ENCODE measurements around the gene CYP27C1. TPM values are rescaled to one million over a fixed set of nuclear protein-coding genes. Genes with fewer than 3 reads are reported as not detected.
"Not testable (repeated sequence)": the region's sequence is repeated elsewhere in the genome, so short reads cannot be mapped to it uniquely, and the experiment has no call there.

CYP27C1 gene
- total RNA-seq, 1 experiment from 2014 or later = 0.75 TPM

DNA sequence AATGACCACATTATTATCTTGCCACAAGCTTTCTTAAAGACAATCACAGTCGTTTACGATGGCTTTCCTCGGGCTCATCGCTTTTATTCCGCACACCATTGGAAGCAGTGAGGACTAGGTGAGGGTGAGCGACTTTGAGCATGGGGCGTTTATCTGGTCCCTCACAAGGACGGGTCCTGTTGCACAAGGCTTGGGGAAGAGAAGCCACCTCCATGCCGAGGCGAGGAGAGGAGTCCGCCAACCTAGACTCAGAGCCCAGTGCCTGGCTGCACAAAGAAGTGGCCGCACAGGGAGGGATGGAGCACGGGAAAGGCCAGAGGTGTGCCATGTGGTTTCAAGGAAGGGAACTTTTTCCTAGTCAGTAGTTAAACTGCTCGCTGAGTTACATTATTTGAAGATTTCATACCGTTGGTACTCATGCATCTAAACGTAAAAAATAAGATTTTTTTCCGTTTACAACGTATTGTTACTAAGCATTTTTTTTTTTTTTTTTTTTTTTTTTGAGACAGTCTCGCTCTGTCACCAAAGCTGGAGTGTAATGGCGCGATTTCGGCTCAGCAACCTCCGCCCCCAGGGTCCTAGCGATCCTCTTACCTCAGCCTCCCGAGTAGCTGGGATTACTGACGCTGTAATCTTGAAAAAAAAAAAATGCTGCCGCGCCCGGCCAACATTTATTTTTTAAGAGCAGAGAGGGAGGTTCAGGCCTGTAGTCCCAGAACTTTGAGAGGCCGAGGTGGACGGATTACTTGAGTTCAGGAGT is 849 bp upstream of the CYP27C1 start:
- no peak for DNase-seq (ENCODE audit: low spot score)

DNA sequence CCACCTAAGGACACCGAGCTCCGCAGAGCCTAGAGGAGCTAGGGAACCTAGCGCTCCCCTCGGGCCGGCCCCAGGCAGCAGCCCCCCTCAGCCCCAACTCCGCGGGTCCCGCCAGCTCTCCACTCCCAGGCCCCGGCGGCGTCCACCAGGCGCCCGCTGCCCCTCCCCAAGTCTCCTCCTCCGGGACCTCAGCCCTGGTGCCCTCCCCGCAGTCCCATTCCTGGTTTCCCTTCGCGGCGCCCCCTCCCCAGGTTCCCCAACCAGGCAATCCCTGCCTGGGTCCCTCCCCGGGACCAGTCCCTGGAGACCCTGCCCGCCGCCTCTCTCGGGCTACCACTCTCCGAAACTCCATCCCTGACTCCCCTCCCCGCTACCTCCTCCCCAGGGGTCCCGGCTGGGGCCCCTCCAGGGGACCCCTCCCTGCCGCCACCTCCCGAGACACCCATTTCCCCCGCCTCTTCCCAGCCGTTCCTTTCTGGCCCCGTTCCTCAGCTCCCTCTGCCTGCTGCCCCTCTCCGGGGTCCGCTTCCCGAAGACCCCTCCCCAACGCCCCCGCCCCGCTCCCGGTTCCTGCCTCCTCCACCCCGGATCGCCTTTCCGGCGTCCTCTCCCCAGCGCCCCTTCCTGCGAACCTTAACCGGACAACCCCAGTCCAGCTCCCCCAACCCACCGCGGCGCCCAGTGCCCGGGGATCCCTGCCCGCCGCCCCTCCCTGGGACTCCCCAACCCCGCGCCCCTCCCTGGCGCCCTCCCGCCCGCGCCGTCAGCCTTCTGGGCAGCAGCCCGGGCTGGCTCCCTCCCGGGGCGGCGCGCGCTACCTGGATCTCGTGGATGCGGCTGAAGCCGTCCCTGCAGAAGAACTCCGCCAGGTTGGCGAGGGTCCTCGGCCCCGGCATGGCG is 678 bp downstream of the CYP27C1 start:
- DNase-seq (ENCODE audit: low spot score) = no peak

DNA sequence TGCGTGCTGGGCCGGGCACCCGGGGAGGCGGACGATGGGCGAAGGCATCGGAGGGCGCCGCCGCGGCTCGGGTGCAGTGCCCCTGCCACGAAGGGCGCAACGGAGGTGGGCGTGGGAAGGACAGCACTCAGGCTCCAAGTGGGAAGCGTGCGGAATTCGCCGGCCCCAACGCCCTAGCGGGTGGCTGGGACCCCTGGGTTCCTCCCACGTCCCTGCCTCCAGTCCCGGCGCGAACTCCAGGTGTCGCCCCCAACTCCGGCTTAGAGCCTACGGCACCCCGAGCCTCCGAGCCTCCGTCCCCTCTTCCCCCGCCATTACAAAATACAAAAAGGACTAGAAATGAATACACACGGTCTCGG is 1.3 kb downstream of the CYP27C1 start:
- DNase-seq (ENCODE audit: low spot score) = no peak

DNA sequence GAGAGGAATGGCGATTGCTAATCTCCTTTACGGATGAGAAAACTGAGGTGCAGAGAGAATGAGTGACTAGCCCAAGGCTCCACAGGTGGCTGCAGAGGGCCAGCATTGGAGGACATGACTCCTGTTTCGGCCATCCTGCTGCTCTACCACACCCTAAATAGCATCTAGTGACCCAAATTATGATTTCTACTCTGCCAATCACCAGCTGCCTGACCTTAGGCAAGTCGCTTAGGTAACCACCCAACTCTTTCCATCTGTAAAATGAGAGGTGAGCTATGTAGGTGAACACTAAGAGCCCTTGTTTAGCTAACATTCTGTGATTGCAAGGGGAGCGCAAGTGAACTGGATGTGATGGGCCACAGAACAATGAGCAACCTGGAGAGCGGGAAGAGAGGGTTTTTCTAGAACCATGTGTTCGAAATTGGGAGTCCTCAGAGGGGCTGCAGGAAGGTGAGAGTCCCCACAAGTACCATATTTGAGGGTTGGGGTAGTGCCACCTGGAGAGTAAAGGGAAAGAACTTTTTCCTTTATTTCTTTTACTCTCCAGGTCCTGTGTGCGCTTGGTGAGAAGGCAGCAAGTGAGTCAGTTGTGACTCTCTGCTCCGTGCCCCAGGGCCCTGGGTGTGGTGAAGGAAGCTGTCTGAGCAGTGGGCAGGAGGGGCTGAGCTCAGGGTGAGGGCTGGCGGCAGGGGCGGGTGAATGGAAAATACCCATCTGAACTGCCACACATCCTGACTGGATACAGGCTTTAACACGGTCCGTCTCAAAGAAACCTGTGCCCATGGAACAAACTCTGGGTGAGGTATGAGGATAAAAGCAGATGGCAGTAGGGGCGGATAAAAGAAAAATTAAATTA is 2.4 kb downstream of the CYP27C1 start:
- DNase-seq (ENCODE audit: low spot score) = peak; percentile 81

DNA sequence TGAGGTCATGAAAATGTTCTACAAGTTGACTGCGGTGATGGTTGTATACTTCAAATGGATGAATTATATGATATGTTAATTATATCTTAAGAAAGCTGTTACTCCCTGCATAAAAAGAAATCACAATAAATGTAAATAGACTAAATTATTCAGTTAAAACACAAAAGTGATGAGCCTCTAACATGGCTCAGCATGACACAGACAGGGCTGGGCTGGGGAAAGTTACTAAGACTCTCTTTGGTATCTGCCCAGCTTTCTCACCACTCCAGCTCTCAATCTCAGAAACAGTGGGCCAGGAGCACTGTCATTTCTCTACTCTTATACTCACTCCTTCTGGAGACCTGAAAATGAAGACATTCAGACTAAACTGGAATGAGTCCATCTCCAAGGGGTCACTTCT is 3.5 kb downstream of the CYP27C1 start:
- no peak for DNase-seq (ENCODE audit: low spot score)

DNA sequence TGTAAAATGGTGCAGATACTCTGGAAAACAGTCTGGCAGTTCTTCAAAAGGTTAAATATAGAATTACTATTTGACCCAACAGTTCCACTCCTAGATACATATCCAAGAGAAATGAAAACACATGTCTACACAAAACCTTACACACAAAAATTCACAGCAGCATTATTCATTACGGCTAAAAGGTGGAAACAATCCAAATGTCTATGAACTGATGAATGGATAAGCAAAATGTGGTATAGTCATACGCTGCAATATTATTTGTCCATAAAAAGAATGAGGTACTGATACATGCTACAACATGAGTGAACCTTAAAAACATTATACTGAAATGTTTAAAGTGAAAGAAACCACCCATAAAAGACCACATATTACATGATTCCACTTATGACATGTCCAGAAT is 4.0 kb downstream of the CYP27C1 start:
- DNase-seq (ENCODE audit: low spot score) = no peak

DNA sequence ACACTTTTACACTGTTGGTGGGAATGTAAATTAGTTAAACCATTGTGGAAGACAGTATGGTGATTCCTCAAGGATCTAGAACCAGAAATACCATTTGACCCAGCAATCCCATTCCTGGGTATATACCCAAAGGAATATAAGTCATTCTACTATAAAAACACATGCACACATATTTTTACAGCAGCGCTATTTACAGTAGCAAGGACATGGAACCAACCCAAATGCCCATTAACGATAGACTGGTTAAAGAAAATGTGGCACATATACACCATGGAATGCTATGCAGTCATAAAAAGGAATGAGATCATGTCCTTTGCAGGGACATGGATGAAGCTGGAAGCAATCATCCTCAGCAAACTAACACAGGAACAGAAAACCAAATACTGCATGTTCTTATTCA is 5.9 kb downstream of the CYP27C1 start:
- not testable (repeated sequence) for DNase-seq (ENCODE audit: low spot score)

DNA sequence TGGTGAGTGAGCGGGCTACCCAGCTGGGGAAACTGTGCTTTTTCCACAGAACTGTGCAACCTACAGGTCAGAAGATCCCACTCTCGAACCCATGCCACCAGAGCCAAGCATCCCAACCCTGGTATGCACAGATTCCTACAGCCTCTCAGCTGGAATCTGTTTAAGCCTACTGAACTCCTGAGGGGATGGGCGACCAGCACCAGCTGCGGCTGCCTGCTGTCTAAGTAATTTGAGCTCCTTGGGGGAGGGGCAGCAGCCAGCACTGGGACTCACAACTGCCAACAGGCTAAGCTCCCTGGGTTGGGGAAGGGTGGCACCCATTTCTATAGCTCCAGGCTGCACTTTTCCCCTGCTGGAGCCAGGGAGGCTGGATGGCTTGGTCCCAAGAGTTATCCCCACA is 11.8 kb downstream of the CYP27C1 start:
- peak; percentile 96 for DNase-seq (ENCODE audit: low spot score)

DNA sequence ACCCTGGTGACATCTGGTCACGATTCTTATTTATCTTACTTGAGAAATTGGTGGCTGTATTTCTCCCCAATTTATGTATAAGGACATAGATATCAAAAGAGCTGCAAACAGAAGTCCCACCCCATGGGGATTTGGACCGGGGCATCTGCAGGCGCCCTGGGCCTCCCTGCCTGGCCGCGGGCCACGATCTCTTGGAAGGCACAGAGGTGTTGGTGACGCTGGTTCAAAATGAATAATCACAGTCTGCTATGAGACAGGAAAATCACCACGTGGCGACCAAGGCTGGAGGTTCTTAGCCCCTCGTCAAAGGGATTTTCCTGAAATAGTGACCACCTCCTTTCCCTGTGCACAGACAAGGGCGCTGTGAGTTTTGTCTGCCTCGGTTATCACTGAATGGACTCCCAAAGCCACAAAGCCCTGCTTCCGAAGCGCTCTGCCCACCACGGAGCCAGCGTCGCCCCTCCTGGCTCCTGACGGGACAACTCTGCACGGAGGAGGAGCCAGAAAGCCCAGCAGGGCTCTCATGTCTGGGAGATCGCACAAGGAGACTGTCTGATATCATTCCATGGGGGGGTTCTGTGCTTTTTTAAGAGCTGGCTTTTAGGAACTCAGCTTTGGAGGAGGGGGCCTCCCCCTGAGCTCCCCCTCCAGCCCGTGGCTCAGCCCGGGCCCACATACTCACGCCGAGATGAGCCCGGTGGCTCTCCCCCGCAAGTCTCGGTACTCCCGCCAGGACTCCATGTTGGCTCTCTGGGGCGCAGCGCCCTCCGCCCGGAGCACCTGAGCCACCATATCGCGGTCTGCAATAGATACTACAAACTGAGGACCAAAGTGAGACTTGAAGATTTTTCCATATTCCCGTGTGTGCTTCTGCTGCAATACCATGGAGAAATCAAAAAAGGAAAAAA is 14.6 kb downstream of the CYP27C1 start:
- no peak for DNase-seq (ENCODE audit: low spot score)

DNA sequence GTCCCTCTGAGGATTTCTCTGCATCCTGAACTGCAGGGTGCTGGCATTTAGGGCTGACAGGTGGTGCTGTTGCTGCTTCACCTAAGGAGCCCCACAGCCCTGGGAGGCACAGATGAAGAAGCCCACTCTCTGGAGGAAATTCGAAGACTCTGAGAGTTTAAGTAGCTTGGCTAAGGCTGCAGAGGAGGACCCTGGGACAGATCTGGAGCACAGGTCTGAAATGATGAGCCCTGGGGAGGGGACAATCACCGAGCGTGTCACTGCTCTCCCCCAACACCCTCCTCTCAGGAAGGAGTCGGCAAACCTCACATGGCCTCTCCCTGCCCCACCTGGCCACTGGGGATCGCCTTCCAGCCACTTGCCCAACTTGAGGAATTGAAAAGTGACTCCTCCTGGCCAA is 18.6 kb downstream of the CYP27C1 start:
- DNase-seq (ENCODE audit: low spot score) = no peak

DNA sequence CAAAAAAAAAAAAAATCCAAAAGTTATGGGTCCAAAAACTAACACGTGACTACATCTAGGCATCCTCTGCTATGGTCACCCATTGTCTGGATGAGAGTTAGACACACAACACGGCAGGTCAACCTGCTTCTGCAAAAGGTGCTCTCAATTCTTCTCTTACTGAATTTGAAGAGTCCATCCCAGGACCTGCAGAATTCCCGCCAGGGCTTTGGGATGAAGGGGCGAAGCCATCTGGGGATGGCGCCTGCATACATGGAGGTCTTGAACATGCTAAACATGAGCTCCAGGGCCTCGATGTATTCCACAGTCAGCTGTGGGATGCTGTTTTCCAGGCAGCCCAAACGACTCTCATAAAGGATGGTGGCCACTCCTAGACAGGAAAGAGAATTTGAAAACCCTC is 19.1 kb downstream of the CYP27C1 start:
- no peak for DNase-seq (ENCODE audit: low spot score)

DNA sequence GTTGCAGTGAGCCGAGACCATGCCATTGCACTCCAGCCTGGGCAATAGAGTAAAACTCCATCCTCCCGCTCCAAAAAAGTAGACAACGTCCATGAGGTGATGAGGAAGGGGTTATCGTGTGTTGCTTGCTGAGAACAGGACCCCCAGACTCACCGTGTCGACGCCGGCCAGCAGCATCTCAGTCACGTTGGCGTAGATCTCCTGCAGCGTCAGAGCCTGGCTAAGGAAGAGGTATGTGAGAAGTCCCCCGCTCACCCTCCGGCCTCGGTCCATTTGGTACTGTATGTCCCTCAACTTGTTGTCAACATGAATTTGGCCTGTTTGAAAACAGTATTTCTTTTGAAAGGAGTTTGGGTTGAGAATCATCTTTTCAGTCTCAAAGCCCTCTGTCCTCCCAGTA is 20.9 kb downstream of the CYP27C1 start:
- no peak for DNase-seq (ENCODE audit: low spot score)

DNA sequence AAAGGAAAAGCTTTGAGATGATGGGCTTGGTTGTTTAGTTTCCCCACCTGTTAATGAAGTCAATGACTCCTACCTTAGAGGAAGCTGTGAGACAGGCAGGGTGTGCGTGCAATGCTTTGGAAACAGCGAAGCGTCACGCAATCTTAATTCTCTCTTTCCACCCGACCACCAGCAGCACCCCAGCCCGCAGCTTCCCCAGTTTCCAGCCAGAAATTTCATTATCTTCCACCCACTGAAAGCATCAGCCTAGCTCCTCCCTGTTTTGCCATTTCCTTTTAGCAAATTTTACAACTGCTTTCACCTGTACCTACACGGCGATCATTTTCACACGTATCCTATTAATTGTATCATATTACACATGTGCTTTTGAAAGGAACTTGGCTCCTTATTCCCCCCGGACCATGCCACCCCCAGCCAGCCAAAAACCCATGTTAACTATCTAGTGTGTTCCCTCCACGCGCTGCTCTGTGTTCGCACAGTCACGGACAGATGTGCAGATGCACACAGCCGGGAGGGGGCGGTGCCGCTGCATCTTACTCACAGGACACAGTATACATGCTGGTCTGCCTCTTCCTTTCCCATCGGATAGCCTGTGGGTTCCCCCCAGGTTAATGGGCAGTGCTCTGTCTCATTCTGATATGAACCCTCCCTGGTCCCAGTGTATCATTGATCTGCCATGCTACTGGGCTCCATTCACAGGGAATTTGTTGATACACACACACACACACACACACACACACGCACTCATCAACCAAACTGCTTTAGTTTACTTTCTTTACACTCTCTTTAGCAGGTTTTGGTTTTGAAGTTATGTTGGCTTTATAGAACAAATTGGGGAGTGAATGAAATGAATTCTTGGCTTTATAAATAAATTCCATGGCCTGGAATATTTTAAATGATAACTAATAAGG is 22.4 kb downstream of the CYP27C1 start:
- DNase-seq (ENCODE audit: low spot score) = peak; percentile 71

DNA sequence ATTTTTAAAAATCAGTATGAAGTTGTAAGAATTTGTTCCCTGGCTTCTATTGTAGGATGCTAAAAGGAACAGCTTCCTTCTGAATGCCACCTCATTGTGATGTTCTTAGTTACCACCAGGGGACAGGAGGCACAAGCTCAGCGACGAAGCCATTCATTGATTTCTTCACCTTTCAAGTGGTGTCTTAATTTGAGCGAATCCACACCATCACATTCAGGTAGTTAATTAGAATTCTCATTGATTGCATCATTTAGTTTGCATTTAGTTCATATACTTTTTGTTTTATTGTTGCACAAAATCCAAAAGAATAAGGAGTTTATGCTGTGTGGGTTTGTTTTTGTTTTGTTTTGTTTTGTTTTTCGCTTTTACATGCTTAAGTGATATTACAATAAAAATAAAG is 23.1 kb downstream of the CYP27C1 start:
- DNase-seq (ENCODE audit: low spot score) = no peak

DNA sequence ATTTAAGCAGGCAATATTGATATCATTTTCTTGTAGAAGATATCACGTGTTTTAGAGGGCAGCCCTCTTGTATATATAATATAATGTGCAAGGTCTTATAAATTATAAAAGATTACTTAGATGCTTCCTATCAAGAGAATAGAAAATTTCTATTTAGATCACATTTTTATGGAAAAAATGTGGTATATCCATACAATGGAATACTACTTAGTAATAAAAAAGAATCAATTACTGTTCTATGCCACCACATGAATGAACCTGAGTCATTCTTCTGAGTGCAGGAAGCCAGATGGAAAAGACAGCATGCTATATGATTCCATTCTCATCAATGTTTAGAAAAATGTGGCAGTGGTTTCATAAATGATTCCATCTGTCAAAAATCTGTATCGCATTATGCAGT is 23.6 kb downstream of the CYP27C1 start:
- no peak for DNase-seq (ENCODE audit: low spot score)

DNA sequence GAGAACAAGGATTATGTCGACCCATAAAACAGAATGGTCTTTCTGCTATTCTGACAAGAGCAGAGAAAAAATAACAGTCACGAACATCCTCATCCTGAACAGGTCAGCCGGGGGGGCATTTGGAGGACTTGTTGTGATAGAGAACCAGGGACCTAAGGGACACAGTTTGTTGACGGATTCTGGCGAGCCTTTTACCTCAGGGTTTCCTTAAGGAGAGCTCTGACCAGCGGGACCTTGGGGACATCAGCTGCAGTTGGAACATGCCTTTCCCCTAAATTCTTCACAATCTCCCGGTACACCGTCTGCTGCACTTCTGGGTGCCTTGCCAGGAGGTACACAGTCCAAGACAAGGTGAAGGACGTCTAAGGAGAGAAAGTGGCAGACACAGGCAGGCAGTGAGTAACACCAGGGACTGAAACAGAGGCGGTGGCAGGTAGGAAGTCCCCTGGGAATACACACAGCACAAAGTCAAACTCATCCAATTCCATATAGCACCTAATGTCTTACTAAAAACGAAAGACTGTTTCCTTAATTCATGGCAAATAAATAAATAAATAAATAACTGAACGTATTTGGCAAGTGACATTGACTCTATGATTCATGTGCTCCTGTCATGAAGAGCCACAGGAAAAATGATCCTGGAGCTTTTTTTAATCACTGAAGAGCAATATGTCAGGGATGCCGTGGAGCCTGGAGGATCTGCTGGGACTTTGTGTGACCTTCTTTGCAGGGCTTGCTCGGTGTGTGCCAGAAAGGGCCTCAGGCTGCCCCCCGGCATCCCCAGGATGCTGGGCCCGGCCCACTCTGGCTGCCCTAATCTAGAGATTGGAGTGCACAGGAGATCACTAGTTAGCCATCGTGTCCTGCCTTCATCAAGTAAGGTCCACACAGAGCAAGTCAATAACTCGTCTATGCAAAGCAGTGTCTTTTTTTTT is 24.7 kb downstream of the CYP27C1 start:
- no peak for DNase-seq (ENCODE audit: low spot score)

DNA sequence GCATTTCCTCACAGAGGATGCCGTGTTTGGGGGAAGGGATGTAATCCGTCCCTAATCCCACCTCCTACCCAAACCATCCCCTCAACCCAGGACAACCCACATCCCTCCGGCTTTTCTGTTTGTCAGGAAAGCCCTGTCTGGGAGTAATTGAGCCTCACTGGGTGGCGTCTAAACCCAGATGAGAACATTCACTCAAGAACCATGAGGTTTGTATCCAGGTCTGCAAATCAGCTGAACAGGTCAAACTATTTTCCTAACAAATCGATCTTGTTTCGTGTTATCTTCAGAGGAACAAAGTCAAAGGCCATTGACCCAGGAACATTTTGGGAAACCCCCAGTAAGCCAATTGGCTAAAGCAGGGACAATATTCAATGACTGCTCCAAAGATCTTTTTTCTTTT is 25.7 kb downstream of the CYP27C1 start:
- no peak for DNase-seq (ENCODE audit: low spot score)

DNA sequence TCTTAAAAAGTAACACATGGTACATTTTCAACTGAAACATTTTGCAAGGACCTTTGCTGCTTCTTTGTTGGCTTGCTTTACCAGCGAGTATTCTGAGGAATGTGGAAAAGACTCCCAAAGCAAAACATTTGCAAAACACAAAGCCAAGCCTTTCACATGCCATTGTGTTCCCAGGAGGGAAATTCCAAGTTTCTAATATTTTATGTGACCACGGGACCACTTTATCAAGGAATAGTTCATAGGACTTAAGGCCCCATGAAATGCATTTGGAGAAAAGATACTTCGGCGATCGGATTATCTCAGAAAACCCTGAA is 26.2 kb downstream of the CYP27C1 start:
- no peak for DNase-seq (ENCODE audit: low spot score)

Measured in H4 (cell line).